Left ventricle myocardium superior (tissue), 1 donor: Measurements from ENCODE around the gene LINC00632. TPM values are rescaled to one million over a fixed set of nuclear protein-coding genes. Genes with fewer than 3 reads are reported as not detected.

Experiments used
- ATAC-seq: fragments of 200-7000 bp; cut with Tn5 transposase; one replicate; pipeline ENCODE4 v1.9.1; 2020; ENCODE audit warnings: mild to moderate bottlenecking, moderate library complexity
- DNase-seq: peaks from one replicate; pipeline ENCODE4 v3.0.0-alpha.2; 2020
- intact Hi-C: fragments of 100-400 bp; cut with micrococcal nuclease; formaldehyde crosslinking; loops from one replicate; pipeline ENCODE4 v1.11.0; 2022
- total RNA-seq: library from RNA; stranded (reverse); fragmentation: NEBNext Ultra II Directional; extraction: Animal tissue kit (Norgen Biotek cat#: 25700); gene quantifications from one replicate; pipeline ENCODE4 v1.2.1, GENCODE V29; 2021
- donor health status: DM: no; HTN: yes; CAD: no; lungs with severe emphysema.

LINC00632 gene
- total RNA-seq, 1 donor from 2014 or later, result 122 TPM

DNA sequence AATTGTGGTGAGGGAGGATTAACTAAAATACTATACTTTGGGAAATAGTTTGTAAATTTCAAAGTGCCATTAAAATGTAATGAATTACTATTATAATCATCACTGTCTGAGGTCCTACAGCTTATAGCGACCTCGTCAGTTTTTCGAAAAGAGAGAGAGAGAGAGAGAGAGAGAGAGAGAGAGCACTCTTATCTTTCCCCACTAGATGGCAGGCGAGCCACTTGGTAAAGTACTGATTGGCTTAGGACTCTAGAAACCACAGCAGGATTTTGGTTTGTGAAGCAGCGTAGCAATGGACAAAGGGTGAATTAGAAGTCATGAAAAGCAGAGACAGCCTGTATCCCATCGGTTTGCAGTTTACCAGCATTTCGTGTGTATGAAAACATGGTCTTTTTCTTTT lies 52.5 kb downstream of the LINC00632 start:
- DNase-seq, result no peak
- intact Hi-C loops, result no loop called here
- peak; percentile 65 for ATAC-seq

GRCh38 chrX:140764401-140764919 lies 54.9 kb downstream of the LINC00632 start:
- DNase-seq (peak; percentile 43), ATAC-seq (peak; percentile 62)
- intact Hi-C loops, result no loop called here

GRCh38 chrX:140765043-140765784 lies 55.7 kb downstream of the LINC00632 start:
- DNase-seq, result no peak
- peak; percentile 39 for ATAC-seq
- intact Hi-C loops, result no loop called here

GRCh38 chrX:140766024-140766611 lies 56.6 kb downstream of the LINC00632 start:
- ATAC-seq (no peak), DNase-seq (no peak)
- intact Hi-C loops, result no loop called here

- ATAC-seq (no peak), DNase-seq (no peak)
- intact Hi-C loops, result no loop called here
These were observed 58.1 kb downstream of the LINC00632 start for GRCh38 chrX:140767646-140768045.

GRCh38 chrX:140775211-140775610 lies 65.7 kb downstream of the LINC00632 start:
- DNase-seq (no peak), ATAC-seq (no peak)
- intact Hi-C loops, result no loop called here

DNA sequence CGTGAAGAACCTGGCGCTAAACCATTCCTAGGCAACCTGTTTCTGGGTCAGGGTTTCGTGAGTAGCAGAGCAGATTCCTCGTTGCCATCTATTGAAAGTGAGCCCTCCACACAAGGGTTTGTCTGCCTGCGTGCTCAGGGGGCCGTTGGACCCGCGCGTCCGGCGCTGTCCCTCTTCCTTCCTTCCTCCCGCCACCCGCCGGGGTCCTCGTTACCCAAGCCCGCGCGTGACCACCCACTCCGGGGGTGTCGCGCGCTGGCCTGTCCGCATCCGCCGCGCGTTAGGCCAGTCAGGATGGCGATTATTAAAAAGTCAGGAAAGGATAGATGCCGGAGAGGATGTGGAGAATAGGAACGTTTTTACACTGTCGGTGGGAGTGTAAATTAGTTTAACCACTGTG lies 66.8 kb downstream of the LINC00632 start:
- intact Hi-C loops, result no loop called here
- DNase-seq (no peak), ATAC-seq (no peak)

DNA sequence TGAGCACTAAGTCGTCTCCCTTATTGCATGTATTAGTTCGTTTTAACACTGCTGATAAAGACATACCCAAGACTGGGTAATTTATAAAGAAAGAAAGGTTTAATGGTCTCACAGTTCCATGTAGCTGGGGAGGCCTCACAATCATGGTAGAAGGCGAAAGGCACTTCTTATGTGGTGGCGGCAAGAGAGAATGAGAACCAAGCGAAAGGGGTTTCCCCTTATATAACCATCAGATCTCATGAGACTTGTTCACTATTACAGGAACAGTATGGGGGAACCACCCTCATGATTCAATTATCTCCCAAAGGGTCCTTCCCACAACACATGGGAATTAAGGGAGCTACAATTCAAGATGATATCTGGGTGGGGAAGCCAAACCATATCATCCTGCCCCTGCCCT lies 85.1 kb downstream of the LINC00632 start:
- DNase-seq, result no peak
- intact Hi-C loops, result no loop called here
- no peak for ATAC-seq

- DNase-seq (no peak), ATAC-seq (no peak)
- intact Hi-C loops, result no loop called here
These were observed 89.7 kb downstream of the LINC00632 start for GRCh38 chrX:140799216-140799615.

DNA sequence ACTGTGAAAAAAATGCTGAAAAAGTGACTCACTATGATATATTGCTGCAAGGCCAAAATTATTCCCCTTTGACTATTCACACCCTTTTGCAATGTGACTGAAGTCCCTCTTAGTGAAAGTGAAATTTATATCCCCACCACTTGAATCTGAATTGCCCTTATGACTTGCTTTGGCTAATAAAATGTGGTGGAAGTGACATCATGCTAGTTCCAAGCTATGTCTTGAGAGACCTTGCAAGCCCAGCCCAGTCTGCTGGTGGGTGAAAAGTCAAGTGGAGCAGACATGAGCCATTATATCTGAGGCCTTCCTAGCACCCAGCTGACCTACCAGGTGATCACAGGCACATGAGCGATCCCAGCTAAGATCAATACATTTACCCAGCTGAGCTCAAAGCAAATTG lies 94.7 kb downstream of the LINC00632 start:
- DNase-seq, result no peak
- ATAC-seq, result no peak
- intact Hi-C loops, result no loop called here

- intact Hi-C loops, result no loop called here
These were observed 106.3 kb downstream of the LINC00632 start for GRCh38 chrX:140815868-140816267.

GRCh38 chrX:140817943-140818342 lies 108.4 kb downstream of the LINC00632 start:
- no peak for ATAC-seq
- intact Hi-C loops, result no loop called here
- DNase-seq, result no peak

More at GRCh38 chrX:140815868-140816267, 106.3 kb downstream of the LINC00632 start:
- DNase-seq (no peak), ATAC-seq (no peak)

DNA sequence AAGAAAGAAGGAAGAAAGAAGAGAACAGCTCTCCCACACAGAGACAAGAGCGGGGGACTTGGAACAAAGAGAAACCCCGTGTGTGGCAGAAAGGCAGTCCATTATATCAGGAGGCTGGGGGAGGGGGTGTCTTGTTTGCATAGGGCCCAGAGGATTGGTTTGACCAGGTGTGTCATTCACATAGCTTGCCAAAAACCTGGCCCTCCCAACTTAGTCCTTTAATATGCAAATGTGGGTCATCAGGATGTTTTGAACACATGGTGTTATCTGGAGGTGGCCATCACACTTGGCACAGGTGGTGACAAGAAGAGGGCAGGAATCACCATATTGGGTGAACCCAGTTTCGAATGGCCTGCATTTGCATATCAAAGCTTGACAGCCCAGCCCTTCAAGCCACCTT lies 111.7 kb downstream of the LINC00632 start:
- no peak for DNase-seq
- intact Hi-C loops, result no loop called here
- no peak for ATAC-seq

DNA sequence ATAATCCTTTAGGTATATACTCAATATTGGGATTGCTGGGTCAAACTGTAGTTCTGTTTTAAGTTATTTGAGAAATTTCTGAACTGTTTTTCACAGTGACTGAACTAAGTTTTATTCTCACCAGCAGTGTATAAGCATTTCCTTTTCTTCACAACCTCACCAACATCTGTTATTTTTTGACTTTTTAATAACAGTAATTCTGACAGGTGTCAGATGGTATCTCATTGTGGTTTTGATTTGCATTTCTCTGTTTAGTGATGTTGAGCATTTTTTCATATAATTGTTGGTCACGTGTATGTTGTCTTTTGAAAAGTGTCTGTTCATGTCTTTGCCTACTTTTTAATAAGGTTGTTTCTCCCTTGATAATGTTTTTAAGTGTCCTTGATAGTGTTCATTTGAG lies 112.6 kb downstream of the LINC00632 start:
- no peak for DNase-seq
- no peak for ATAC-seq
- intact Hi-C loops, result no loop called here

GRCh38 chrX:140822861-140823260 lies 113.3 kb downstream of the LINC00632 start:
- no peak for ATAC-seq
- intact Hi-C loops, result no loop called here

DNA sequence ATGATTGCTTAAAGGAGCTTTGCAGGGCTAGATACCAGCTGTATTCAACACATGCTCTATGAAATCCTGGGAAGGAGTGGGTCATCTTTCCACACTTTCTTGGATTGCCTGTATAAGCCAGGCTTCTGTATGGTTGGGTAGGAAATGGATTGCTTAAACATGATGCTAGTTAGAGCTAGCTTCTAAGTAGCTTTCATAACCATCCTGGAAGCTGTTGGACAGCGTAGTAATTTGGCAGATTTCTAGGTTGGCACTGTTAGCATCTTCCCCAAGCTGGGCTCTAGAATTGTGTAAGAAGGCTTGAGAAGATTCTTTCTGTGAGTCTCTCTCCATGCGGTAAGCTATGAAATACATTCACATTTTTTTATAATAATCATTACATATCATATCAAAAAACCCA lies 127.3 kb downstream of the LINC00632 start:
- DNase-seq, result no peak
- intact Hi-C loops, result no loop called here
- ATAC-seq, result no peak

More at GRCh38 chrX:140822861-140823260, 113.3 kb downstream of the LINC00632 start:
- DNase-seq, result no peak

Other genes starting within 250 kb of the LINC00632 start
- not detected for gene SOX3, start 204.7 kb upstream of the LINC00632 start, total RNA-seq